ENCODE results near the gene PLD1. TPM values are rescaled to one million over a fixed set of nuclear protein-coding genes. Genes with fewer than 3 reads are reported as not detected.
"Not testable (repeated sequence)": the region's sequence is repeated elsewhere in the genome, so short reads cannot be mapped to it uniquely, and the experiment has no call there.

Gene PLD1
- total and polyA plus RNA-seq, 10 donors: 3.0 to 75.2 (median 54.0) TPM

- no peaks in the 10 kb centered on the region for H3K27me3 ChIP-seq (replicated peaks in 1 of 7)
- H3K4me3 ChIP-seq: no peak overlapping the region
- H3K36me3 ChIP-seq: no peaks in the 10 kb centered on the region
- no peak overlapping the region for H3K27ac ChIP-seq
- whole genome bisulfite sequencing, 5 donors: 38 to 57% (median 52%) methylated on average over 2 of the region's 2 CpGs
- intact Hi-C loops (cut with DNase I; ENCODE audit: low total_unique reads): no loop called here
- peaks cover 0 to 16% (median 5%) of the 10 kb centered on the region in 6 donors for H3K4me1 ChIP-seq
- DNase-seq: no peak
- no peak for TF ChIP-seq POLR2AphosphoS5 (IDR thresholded peaks at IDR 0.05)
- TF ChIP-seq, protein P1, sequence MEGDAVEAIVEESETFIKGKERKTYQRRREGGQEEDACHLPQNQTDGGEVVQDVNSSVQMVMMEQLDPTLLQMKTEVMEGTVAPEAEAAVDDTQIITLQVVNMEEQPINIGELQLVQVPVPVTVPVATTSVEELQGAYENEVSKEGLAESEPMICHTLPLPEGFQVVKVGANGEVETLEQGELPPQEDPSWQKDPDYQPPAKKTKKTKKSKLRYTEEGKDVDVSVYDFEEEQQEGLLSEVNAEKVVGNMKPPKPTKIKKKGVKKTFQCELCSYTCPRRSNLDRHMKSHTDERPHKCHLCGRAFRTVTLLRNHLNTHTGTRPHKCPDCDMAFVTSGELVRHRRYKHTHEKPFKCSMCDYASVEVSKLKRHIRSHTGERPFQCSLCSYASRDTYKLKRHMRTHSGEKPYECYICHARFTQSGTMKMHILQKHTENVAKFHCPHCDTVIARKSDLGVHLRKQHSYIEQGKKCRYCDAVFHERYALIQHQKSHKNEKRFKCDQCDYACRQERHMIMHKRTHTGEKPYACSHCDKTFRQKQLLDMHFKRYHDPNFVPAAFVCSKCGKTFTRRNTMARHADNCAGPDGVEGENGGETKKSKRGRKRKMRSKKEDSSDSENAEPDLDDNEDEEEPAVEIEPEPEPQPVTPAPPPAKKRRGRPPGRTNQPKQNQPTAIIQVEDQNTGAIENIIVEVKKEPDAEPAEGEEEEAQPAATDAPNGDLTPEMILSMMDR (IDR thresholded peaks at IDR 0.05 in 8 of 11, conservative IDR thresholded peaks at IDR 0.05 in 3 of 11): no peak
- H3K9me3 ChIP-seq: no peaks in the 10 kb centered on the region
Measured at GRCh38 chr3:171821778-171822358, 11.6 kb upstream of the PLD1 start.

DNA sequence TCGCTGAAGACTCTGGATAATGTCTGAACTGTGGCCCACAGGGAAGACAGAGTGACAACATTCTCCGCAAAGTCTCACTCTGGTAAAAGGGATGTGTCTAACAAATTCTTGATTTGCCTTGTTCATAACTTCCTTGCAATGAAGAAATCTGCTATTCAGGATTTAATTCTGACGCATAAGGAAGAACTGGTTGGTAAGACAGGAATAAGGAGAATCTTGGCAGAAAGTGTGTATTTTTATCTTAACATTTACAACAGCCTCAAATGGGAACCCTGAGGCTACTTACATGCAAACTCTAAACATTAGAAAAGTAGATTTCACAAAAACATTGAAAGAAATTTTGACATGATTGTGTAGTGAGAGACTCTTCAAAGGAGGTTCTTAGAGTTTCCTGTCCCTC, 10.8 kb upstream of the PLD1 start:
- Histone ChIP-seq H3K27ac (no peak overlapping the region), H3K27me3 (replicated peaks in 1 of 7) (no peaks in the 10 kb centered on the region), H3K36me3 (no peaks in the 10 kb centered on the region), H3K4me1 (peaks cover 0 to 16% (median 5%) of the 10 kb centered on the region in 6 donors), H3K9me3 (no peaks in the 10 kb centered on the region), H3K4me3 (no peak overlapping the region)
- intact Hi-C loops (cut with DNase I; ENCODE audit: low total_unique reads): no loop called here
- TF ChIP-seq POLR2A (IDR thresholded peaks at IDR 0.05) (no peak), POLR2AphosphoS5 (IDR thresholded peaks at IDR 0.05) (no peak)
- TF ChIP-seq, protein P1 (IDR thresholded peaks at IDR 0.05 in 8 of 11, conservative IDR thresholded peaks at IDR 0.05 in 3 of 11): no peak
- DNase-seq: no peak
- 81 to 93% (median 90%) methylated on average over 3 of the region's 3 CpGs for WGBS, 5 donors

DNA sequence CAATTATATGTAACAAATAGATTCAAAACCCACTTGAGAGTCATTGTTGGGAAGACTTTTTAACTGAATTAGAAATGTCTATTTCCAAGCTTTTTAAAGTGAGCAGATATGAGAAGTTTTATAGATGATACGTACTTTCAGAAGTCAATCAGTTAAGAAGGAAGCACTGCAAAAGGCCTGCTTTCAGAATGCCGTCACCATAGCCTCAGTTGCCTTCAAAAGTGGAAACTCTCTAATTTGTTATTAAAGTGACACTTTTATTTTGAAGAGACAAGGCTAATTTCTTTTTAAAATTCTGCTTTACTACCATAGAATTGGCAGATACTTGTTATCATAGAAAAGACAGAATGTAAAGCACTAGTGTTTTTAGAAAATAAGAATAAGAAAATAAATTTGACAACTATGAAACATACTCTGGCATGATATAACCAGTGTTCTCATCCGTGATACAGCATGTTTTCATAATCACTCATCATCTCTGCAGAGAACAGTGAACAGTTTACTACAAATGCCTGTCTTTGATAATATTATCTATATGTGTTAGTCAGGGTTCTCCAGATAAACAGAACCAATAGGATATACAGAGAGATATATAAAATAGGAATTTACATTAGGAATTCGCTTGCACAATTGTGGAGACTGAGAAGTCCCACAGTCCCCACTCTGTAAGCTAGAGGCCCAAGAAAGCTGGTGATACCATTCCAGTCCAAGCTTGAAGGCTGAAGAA, 7.0 kb upstream of the PLD1 start:
- H3K4me3 ChIP-seq: no peak overlapping the region
- TF ChIP-seq, protein P1 (IDR thresholded peaks at IDR 0.05 in 8 of 11, conservative IDR thresholded peaks at IDR 0.05 in 3 of 11): no peak
- TF ChIP-seq POLR2AphosphoS5 (IDR thresholded peaks at IDR 0.05) (no peak), POLR2A (IDR thresholded peaks at IDR 0.05) (no peak)
- H3K27me3 ChIP-seq (replicated peaks in 1 of 7): no peaks in the 10 kb centered on the region
- H3K27ac ChIP-seq: no peak overlapping the region
- no peak for DNase-seq
- intact Hi-C loops (cut with DNase I; ENCODE audit: low total_unique reads): no loop called here
- 73 to 87% (median 83%) methylated on average over 4 of the region's 4 CpGs for WGBS, 5 donors
- H3K36me3 ChIP-seq: no peaks in the 10 kb centered on the region
- H3K4me1 ChIP-seq: peaks cover 0 to 15% (median 4%) of the 10 kb centered on the region in 6 donors
- H3K9me3 ChIP-seq: no peaks in the 10 kb centered on the region

- intact Hi-C loops (cut with DNase I; ENCODE audit: low total_unique reads): no loop called here
- Histone ChIP-seq H3K4me1 (peaks cover 0 to 25% (median 10%) of the 10 kb centered on the region in 6 donors), H3K27me3 (replicated peaks in 1 of 7) (peaks cover 0 to 3% (median 0%) of the 10 kb centered on the region in 7 donors), H3K4me3 (no peak overlapping the region), H3K9me3 (no peaks in the 10 kb centered on the region), H3K27ac (no peak overlapping the region), H3K36me3 (no peaks in the 10 kb centered on the region)
- TF ChIP-seq, protein P1 (IDR thresholded peaks at IDR 0.05 in 8 of 11, conservative IDR thresholded peaks at IDR 0.05 in 3 of 11): no peak
- TF ChIP-seq POLR2A (IDR thresholded peaks at IDR 0.05) (no peak), POLR2AphosphoS5 (IDR thresholded peaks at IDR 0.05) (no peak)
- DNase-seq: no peak
- 61 to 76% (median 65%) methylated on average over 2 of the region's 2 CpGs for WGBS, 5 donors
Measured at GRCh38 chr3:171815973-171816595, 5.8 kb upstream of the PLD1 start.

DNA sequence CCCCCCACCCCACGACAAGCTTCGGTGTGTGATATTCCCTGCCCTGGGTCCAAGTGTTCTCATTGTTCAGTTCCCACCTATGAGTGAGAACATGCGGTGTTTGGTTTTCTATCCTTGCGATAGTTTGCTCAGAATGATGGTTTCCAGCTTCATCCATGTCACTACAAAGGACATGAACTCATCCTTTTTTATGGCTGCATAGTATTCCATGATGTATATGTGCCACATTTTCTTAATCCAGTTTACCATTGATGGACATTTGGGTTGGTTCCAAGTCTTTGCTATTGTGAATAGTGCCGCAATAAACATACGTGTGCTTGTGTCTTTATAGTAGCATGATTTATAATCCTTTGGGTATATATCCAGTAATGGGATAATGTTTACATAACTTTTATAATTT, 4.4 kb upstream of the PLD1 start:
- H3K4me3 ChIP-seq; H3K36me3 ChIP-seq; DNase-seq; H3K9me3 ChIP-seq; intact Hi-C loops (cut with DNase I; ENCODE audit: low total_unique reads): not testable (repeated sequence)
- Histone ChIP-seq H3K27me3 (replicated peaks in 1 of 7) (peaks cover 0 to 17% (median 9%) of the 10 kb centered on the region in 7 donors), H3K27ac (peak overlapping the region in 4 of 8 donors; percentile 41 to 73 (median 70)), H3K4me1 (peaks cover 0 to 39% (median 22%) of the 10 kb centered on the region in 6 donors)
- WGBS, 5 donors: 94 to 98% (median 96%) methylated on average over 6 of the region's 6 CpGs
